ENCODE results near the gene SECISBP2L. TPM values are rescaled to one million over a fixed set of nuclear protein-coding genes. Genes with fewer than 3 reads are reported as not detected.

Gene SECISBP2L
- total RNA-seq, 1 donor from 2014 or later = 55.0 TPM

GRCh38 chr15:49055630-49056029 lies 9.4 kb upstream of the SECISBP2L start:
- DNase-seq (ENCODE audit: low spot score, unreplicated experiment) = no peak
- Mint-ChIP-seq H3K4me3 (ENCODE audit: low read depth) (no peak overlapping the region), H3K4me1 (ENCODE audit: low read depth) (no peaks in the 10 kb centered on the region), H3K9me3 (ENCODE audit: low read depth) (peaks cover 4% of the 10 kb centered on the region), H3K27ac (no peak overlapping the region), H3K36me3 (ENCODE audit: insufficient read depth) (no peaks in the 10 kb centered on the region), H3K27me3 (no peaks in the 10 kb centered on the region)
- TF ChIP-seq CTCF (IDR thresholded peaks at IDR 0.05; ENCODE audit: unreplicated experiment) = no peak

- H3K27ac Mint-ChIP-seq = no peak overlapping the region
- H3K36me3 Mint-ChIP-seq (ENCODE audit: insufficient read depth) = no peaks in the 10 kb centered on the region
- H3K9me3 Mint-ChIP-seq (ENCODE audit: low read depth) = peaks cover 4% of the 10 kb centered on the region
- no peaks in the 10 kb centered on the region for H3K27me3 Mint-ChIP-seq
- H3K4me3 Mint-ChIP-seq (ENCODE audit: low read depth) = no peak overlapping the region
- H3K4me1 Mint-ChIP-seq (ENCODE audit: low read depth) = no peaks in the 10 kb centered on the region
- TF ChIP-seq CTCF (IDR thresholded peaks at IDR 0.05; ENCODE audit: unreplicated experiment) = no peak
- no peak for DNase-seq (ENCODE audit: low spot score, unreplicated experiment)
Measured at GRCh38 chr15:49052662-49053061, 6.4 kb upstream of the SECISBP2L start.

- Mint-ChIP-seq H3K27me3 (no peaks in the 10 kb centered on the region), H3K4me3 (ENCODE audit: low read depth) (no peak overlapping the region), H3K27ac (no peak overlapping the region), H3K9me3 (ENCODE audit: low read depth) (peaks cover 4% of the 10 kb centered on the region), H3K4me1 (ENCODE audit: low read depth) (peaks cover 13% of the 10 kb centered on the region), H3K36me3 (ENCODE audit: insufficient read depth) (no peaks in the 10 kb centered on the region)
- TF ChIP-seq CTCF (IDR thresholded peaks at IDR 0.05; ENCODE audit: unreplicated experiment) = no peak
- DNase-seq (ENCODE audit: low spot score, unreplicated experiment) = no peak
Measured at GRCh38 chr15:49047456-49047855, 1.2 kb upstream of the SECISBP2L start.

GRCh38 chr15:49045751-49046219 lies 461 bp downstream of the SECISBP2L start:
- no peak for DNase-seq (ENCODE audit: low spot score, unreplicated experiment)
- Mint-ChIP-seq H3K4me3 (ENCODE audit: low read depth) (peak overlapping the region; percentile 94), H3K27ac (peak overlapping the region; percentile 98), H3K4me1 (ENCODE audit: low read depth) (peaks cover 14% of the 10 kb centered on the region), H3K9me3 (ENCODE audit: low read depth) (no peaks in the 10 kb centered on the region), H3K27me3 (no peaks in the 10 kb centered on the region), H3K36me3 (ENCODE audit: insufficient read depth) (peaks cover 1% of the 10 kb centered on the region)
- no peak for TF ChIP-seq CTCF (IDR thresholded peaks at IDR 0.05; ENCODE audit: unreplicated experiment)

- Mint-ChIP-seq H3K4me3 (ENCODE audit: low read depth) (peak overlapping the region; percentile 94), H3K9me3 (ENCODE audit: low read depth) (no peaks in the 10 kb centered on the region), H3K27ac (peak overlapping the region; percentile 98), H3K36me3 (ENCODE audit: insufficient read depth) (peaks cover 1% of the 10 kb centered on the region), H3K4me1 (ENCODE audit: low read depth) (peaks cover 14% of the 10 kb centered on the region), H3K27me3 (no peaks in the 10 kb centered on the region)
- no peak for TF ChIP-seq CTCF (IDR thresholded peaks at IDR 0.05; ENCODE audit: unreplicated experiment)
- no peak for DNase-seq (ENCODE audit: low spot score, unreplicated experiment)
Measured at GRCh38 chr15:49044766-49045606, 1.3 kb downstream of the SECISBP2L start.

Measured in progenitor cell of endocrine pancreas (in vitro differentiated cells).